Measurements from ENCODE around the gene ARID5B.

The ARID5B gene

DNA sequence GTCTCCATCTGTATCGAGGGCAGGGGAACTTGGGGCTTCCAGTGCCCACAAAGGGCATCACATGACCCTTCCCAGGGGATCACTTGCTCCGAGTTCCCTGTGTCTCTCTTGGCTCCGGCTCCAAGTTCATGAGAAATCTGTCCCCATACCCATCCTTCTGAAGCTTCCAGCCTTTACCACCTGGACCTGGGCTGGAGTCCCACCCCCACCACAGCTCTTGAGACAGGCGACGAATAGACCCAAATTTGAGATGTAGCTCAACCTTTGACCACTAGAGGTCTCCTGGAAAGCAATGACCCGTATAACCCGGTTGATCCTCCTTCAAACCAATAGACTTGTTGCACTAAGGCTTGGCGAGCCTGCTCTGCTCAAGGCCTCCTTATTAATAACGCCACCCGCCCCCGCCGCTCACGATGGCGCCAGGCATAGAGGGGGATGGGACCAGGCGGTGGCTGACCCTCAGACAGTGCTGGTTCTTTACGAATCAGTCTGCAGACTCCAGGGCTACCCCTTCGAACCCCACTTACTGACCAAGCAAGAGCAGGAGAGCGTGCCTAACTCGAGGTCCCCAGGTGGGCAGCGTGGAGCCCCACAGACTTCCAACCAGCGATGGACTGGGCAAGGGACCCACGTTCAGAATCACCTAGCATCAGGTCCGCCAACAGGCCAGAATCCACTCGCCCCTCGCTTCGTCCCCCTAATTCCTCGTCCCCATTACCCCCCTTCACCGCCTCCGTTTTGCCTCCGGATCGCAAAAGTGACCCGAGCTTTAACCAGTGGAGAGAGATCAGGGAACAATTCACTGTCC, 4.4 kb upstream of the ARID5B start:
- H3K4me3 ChIP-seq (replicated peaks; ENCODE audit: low read depth, low read length): peak overlapping the region; percentile 28
- TF ChIP-seq, protein P1, sequence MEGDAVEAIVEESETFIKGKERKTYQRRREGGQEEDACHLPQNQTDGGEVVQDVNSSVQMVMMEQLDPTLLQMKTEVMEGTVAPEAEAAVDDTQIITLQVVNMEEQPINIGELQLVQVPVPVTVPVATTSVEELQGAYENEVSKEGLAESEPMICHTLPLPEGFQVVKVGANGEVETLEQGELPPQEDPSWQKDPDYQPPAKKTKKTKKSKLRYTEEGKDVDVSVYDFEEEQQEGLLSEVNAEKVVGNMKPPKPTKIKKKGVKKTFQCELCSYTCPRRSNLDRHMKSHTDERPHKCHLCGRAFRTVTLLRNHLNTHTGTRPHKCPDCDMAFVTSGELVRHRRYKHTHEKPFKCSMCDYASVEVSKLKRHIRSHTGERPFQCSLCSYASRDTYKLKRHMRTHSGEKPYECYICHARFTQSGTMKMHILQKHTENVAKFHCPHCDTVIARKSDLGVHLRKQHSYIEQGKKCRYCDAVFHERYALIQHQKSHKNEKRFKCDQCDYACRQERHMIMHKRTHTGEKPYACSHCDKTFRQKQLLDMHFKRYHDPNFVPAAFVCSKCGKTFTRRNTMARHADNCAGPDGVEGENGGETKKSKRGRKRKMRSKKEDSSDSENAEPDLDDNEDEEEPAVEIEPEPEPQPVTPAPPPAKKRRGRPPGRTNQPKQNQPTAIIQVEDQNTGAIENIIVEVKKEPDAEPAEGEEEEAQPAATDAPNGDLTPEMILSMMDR (IDR thresholded peaks at IDR 0.05; ENCODE audit: low read length, missing control alignments): peak; percentile 70
- peak; percentile 85 for DNase-seq (ENCODE audit: low read depth)

DNA sequence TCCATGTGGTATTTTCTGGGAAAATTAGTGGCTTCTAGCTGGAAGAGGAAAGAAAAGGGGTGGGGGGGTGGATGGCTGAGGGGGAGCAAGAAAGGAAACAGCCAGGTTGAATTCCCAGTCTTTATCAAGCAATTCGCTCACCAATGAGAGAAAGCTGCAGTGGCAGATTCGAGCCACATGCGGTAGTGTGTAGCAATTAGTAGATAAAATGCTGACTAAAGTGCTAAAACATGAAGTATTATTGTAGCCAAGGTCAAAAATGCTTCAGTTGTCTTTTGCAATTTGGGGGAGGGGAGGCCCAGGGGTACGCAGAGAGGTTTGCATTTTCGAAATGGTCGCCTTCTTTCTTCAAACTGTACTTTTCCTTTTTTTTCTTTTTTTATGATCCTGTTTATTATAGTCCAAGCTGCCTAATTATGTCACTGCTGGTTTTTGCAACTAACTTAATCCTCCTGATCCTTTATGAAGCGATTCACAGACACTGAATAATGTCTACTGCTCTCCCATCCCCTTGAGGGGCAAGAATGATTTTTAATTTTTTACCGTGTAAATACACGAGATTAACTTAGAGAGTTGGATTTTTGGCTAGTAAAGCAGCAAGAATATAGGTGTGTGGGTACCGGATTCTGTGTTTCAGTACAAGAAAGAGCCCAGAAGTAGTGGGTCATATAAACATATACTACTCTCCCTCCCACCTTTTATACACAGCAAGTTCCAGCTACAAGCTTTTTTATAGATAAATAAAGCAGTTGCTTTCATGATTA, 3.6 kb upstream of the ARID5B start:
- peak overlapping the region; percentile 28 for H3K4me3 ChIP-seq (replicated peaks; ENCODE audit: low read depth, low read length)
- peak; percentile 69 for DNase-seq (ENCODE audit: low read depth)
- TF ChIP-seq, protein P1 (IDR thresholded peaks at IDR 0.05; ENCODE audit: low read length, missing control alignments): peak; percentile 50

DNA sequence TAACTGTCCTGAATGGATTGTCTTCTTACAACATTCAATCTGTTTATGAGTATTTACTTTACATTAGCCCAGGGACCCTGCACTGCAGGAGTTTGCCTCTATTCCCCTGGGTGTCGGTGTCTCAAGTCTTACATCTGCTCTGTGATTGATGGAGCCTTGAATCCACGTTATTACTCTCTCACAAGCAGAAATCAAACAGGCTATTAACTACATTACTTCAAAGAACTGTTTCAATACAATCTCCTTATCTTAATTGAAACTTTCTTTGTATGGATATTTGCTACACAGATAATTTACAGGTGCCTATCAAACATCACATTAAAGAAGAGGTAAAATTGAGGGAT, 3.1 kb upstream of the ARID5B start:
- TF ChIP-seq, protein P1 (IDR thresholded peaks at IDR 0.05; ENCODE audit: low read length, missing control alignments): no peak
- H3K4me3 ChIP-seq (replicated peaks; ENCODE audit: low read depth, low read length): no peak overlapping the region
- DNase-seq (ENCODE audit: low read depth): no peak

DNA sequence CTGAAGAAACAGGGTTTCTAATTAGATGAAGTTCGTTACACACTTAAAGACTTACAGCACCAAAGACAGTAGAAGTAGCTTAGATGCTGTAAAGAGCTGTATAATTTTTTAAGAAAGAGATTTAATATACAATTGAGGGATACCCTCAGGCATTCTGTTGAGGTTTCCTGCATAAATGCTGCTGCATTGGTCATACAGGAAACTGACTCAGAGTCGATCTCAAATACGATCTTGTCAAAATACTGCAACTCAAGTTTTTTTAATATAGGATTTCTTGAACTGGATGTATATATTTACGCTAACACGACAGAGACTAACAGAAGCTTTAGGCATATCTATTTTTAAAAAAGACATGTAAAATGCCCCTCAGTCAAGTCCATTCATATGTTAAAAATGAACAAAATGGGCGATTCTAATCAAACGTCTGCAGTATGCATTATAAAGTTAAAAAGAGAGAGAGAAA, 2.4 kb upstream of the ARID5B start:
- peak overlapping the region; percentile 68 for H3K4me3 ChIP-seq (replicated peaks; ENCODE audit: low read depth, low read length)
- TF ChIP-seq, protein P1 (IDR thresholded peaks at IDR 0.05; ENCODE audit: low read length, missing control alignments): no peak
- peak; percentile 66 for DNase-seq (ENCODE audit: low read depth)

DNA sequence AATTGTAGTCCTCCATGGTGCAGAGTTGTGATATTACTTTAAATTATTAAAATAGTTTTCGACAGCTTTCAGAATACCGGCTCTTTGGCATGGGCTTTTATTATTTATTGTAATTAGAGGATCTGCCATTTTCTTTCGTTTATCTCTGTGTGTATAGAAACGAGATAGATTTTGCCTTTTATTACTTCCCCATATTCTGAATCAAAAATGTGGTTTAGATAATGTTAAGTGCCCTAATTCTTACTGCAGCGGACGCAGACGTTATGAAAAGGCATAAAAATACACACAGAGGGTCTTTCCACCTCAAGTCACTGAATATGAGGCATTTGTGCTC, 1.9 kb upstream of the ARID5B start:
- TF ChIP-seq, protein P1 (IDR thresholded peaks at IDR 0.05; ENCODE audit: low read length, missing control alignments): no peak
- DNase-seq (ENCODE audit: low read depth): no peak
- peak overlapping the region; percentile 68 for H3K4me3 ChIP-seq (replicated peaks; ENCODE audit: low read depth, low read length)

DNA sequence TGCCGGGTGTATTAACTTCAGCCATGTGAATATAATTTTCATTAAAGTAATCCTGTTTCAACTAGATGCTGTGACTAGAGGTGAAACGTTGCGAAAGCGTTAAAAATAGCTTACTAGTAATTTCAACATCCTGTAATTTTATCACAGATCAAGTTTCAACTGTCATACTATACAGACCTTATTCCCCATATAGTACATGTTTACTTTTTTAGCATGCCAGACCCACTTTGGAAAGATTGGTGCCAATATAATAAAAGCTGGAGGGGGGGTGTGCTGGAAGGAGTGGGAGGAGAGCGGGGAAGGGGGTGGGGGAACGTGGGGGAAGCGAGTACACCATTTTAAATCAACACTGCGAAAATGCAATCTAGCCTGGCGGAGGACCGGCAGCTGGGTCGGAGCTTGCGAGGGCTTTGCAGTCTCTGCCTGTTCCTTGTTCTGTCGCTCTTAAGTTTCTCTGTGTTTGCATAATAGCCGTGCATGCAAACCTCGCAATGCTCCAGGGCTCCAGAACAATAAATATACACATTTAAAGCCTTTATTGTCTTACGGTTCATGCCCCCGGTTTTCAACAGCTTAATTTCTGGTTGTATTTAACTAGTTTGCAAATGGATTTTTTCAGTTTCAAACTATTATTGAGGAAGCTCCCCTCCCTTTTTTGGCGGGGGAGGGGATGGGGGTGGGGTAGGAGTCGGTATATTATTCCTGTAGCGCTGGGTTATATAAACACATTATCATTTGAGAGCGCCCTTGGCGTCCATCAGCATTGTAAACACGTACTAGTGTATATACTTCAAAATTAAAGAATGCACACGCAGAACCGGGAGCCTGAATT, 1.3 kb upstream of the ARID5B start:
- peak overlapping the region; percentile 68 for H3K4me3 ChIP-seq (replicated peaks; ENCODE audit: low read depth, low read length)
- TF ChIP-seq, protein P1 (IDR thresholded peaks at IDR 0.05; ENCODE audit: low read length, missing control alignments): no peak
- DNase-seq (ENCODE audit: low read depth): peak; percentile 79
